ENCODE results near the gene RAB3D. TPM values are rescaled to one million over a fixed set of nuclear protein-coding genes. Genes with fewer than 3 reads are reported as not detected.
"Not testable (repeated sequence)": the region's sequence is repeated elsewhere in the genome, so short reads cannot be mapped to it uniquely, and the experiment has no call there.

Gene RAB3D
- total and polyA plus RNA-seq, 12 donors, result 2.6 to 23.9 (median 10.7) TPM

GRCh38 chr19:11342429-11342828, 3.0 kb upstream of the RAB3D start:
- Histone ChIP-seq H3K4me3 (no peak overlapping the region), H3K27ac (no peak overlapping the region), H3K9me3 (replicated peaks in 1 of 3) (no peaks in the 10 kb centered on the region), H3K27me3 (no peaks in the 10 kb centered on the region), H3K36me3 (replicated peaks in 1 of 2) (no peaks in the 10 kb centered on the region), H3K4me1 (replicated peaks in 1 of 2) (peaks cover 35 to 44% of the 10 kb centered on the region in 2 donors)
- whole genome bisulfite sequencing, 4 donors, result 89 to 98% (median 94%) methylated on average over 3 of the region's 3 CpGs
- no peak for DNase-seq
- TF ChIP-seq CTCF (IDR thresholded peaks at IDR 0.05) (no peak), POLR2A (IDR thresholded peaks at IDR 0.05) (no peak)
- intact Hi-C loops (cut with DNase I), result no loop called here

- H3K9me3 ChIP-seq (replicated peaks in 1 of 3); DNase-seq; H3K27me3 ChIP-seq; intact Hi-C loops (cut with DNase I): not testable (repeated sequence)
- H3K4me1 ChIP-seq (replicated peaks in 1 of 2), result peaks cover 27 to 31% of the 10 kb centered on the region in 2 donors
- peak overlapping the region in 1 of 4 donors; percentile 86 for H3K4me3 ChIP-seq
- H3K36me3 ChIP-seq (replicated peaks in 1 of 2), result peaks cover 0 to 16% of the 10 kb centered on the region in 2 donors
- WGBS, 4 donors, result 73 to 87% (median 82%) methylated on average over 8 of the region's 8 CpGs
- H3K27ac ChIP-seq, result peak overlapping the region in 3 of 5 donors; percentile 16 to 76 (median 67)
Observed at GRCh38 chr19:11340099-11340467, 626 bp upstream of the RAB3D start.

GRCh38 chr19:11338569-11339253, 746 bp downstream of the RAB3D start:
- Histone ChIP-seq H3K27ac (peak overlapping the region in 3 of 5 donors; percentile 2 to 76 (median 67)), H3K9me3 (replicated peaks in 1 of 3) (no peaks in the 10 kb centered on the region), H3K4me1 (replicated peaks in 1 of 2) (peaks cover 15 to 18% of the 10 kb centered on the region in 2 donors), H3K27me3 (no peaks in the 10 kb centered on the region), H3K36me3 (replicated peaks in 1 of 2) (peaks cover 0 to 26% of the 10 kb centered on the region in 2 donors), H3K4me3 (peak overlapping the region in 2 of 4 donors; percentile 56 to 86)
- intact Hi-C loops (cut with DNase I), result no loop called here
- WGBS, 4 donors, result 50 to 64% (median 53%) methylated on average over 16 to 21 of the region's 21 CpGs
- no peak for DNase-seq
- TF ChIP-seq CTCF (IDR thresholded peaks at IDR 0.05) (no peak), POLR2A (IDR thresholded peaks at IDR 0.05) (no peak)

- intact Hi-C loops (cut with DNase I), result no loop called here
- Histone ChIP-seq H3K27me3 (no peaks in the 10 kb centered on the region), H3K9me3 (replicated peaks in 1 of 3) (no peaks in the 10 kb centered on the region), H3K27ac (peak overlapping the region in 2 of 5 donors; percentile 67 to 76), H3K4me1 (replicated peaks in 1 of 2) (peaks cover 11 to 13% of the 10 kb centered on the region in 2 donors), H3K36me3 (replicated peaks in 1 of 2) (peaks cover 0 to 26% of the 10 kb centered on the region in 2 donors), H3K4me3 (no peak overlapping the region)
- no peak for DNase-seq
- 90 to 100% (median 97%) methylated on average over 1 to 7 of the region's 7 CpGs for WGBS, 4 donors
- TF ChIP-seq CTCF (IDR thresholded peaks at IDR 0.05), result no peak
- TF ChIP-seq POLR2A (IDR thresholded peaks at IDR 0.05), result no peak
Observed at GRCh38 chr19:11338121-11338520, 1.3 kb downstream of the RAB3D start.

GRCh38 chr19:11337080-11337479, 2.4 kb downstream of the RAB3D start:
- TF ChIP-seq POLR2A (IDR thresholded peaks at IDR 0.05) (no peak), CTCF (IDR thresholded peaks at IDR 0.05) (no peak)
- 68 to 94% (median 73%) methylated on average over 10 to 14 of the region's 14 CpGs for whole genome bisulfite sequencing, 4 donors
- DNase-seq, result no peak
- Histone ChIP-seq H3K9me3 (replicated peaks in 1 of 3) (no peaks in the 10 kb centered on the region), H3K4me1 (replicated peaks in 1 of 2) (peaks cover 11 to 13% of the 10 kb centered on the region in 2 donors), H3K36me3 (replicated peaks in 1 of 2) (peaks cover 0 to 35% of the 10 kb centered on the region in 2 donors), H3K4me3 (no peak overlapping the region), H3K27me3 (no peaks in the 10 kb centered on the region), H3K27ac (no peak overlapping the region)
- intact Hi-C loops (cut with DNase I), result no loop called here

Data from adrenal gland (tissue), 12 donors.